Esophagus mucosa (tissue), 1 donor: ENCODE data around the gene TMEM123. TPM values are rescaled to one million over a fixed set of nuclear protein-coding genes. Genes with fewer than 3 reads are reported as not detected.

Source experiments
- ATAC-seq: fragments of 200-7000 bp; cut with Tn5 transposase; one replicate; pipeline ENCODE4 v1.9.1; 2020
- total RNA-seq: library from RNA; stranded (reverse); gene quantifications from one replicate; pipeline ENCODE4 v1.2.4, GENCODE V29; 2023
- donor health status: DM: yes; HTN: yes; CAD: no.

Gene TMEM123
- total RNA-seq = 131 TPM

- ATAC-seq = peak; percentile 66
Observed at GRCh38 chr11:102452461-102453301, at the start of gene TMEM123. Gene TMEM123 (minus strand): TSS chr11:102452765. CDS start chr11:102452623, 142 bp downstream.

DNA sequence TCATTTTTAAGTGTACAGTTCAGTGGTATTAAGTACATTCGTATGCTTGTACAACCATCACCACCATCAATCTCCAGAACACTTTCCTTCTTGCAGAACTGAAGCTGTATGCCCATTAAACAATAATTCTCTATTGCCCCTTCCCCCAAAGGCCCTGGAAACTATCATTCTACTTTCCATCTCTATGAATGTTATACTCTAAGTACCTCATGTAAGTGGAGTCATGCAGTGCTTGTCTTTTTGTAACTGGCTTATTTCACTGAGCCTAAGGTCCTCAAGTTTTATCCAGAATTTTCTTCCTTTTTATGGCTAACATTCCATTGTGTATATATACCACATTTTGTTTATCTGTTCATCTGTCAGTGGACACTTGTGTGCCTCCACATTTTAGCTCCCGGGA lies 48.3 kb upstream of the TMEM123 start:
- ATAC-seq = no peak

DNA sequence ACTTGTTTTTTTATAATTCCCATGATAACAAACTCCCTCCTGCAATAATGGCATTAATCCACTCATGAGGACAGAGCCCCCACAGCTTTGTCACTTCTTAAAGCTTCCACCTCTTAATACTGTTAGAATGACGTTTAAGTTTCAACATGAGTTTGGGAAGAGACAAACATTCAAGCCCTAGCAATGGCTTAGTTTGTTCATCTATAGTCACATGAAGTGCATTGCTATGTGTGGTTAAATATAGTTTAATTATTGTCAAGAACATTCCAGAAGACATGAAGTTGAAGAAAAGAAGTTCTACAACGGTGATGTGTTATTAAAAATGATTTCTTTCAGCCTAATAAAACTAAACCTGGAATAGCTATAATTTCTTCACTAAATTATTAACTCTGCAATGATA lies 47.4 kb upstream of the TMEM123 start:
- ATAC-seq = no peak

DNA sequence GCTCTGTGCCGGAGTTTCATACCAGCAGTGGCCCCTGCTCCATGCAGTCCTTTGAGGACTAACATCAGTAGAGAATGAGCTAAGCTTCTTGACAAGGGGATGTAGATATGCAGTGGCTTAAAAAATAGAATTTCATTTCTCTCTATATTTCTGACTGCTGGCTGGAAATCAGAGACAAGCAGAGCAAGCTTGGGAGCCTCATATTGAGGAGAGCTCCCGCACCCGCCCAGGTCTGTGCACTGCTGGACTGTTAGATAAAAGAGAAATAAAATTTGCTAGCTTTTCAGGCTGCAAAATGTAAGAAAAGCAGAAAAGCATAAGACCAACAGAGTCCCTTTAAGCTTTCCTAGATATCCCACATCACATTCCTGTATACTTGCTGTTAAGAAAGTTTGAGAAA lies 46.6 kb upstream of the TMEM123 start:
- ATAC-seq = no peak

GRCh38 chr11:102497061-102497460 lies 44.5 kb upstream of the TMEM123 start:
- ATAC-seq = no peak

DNA sequence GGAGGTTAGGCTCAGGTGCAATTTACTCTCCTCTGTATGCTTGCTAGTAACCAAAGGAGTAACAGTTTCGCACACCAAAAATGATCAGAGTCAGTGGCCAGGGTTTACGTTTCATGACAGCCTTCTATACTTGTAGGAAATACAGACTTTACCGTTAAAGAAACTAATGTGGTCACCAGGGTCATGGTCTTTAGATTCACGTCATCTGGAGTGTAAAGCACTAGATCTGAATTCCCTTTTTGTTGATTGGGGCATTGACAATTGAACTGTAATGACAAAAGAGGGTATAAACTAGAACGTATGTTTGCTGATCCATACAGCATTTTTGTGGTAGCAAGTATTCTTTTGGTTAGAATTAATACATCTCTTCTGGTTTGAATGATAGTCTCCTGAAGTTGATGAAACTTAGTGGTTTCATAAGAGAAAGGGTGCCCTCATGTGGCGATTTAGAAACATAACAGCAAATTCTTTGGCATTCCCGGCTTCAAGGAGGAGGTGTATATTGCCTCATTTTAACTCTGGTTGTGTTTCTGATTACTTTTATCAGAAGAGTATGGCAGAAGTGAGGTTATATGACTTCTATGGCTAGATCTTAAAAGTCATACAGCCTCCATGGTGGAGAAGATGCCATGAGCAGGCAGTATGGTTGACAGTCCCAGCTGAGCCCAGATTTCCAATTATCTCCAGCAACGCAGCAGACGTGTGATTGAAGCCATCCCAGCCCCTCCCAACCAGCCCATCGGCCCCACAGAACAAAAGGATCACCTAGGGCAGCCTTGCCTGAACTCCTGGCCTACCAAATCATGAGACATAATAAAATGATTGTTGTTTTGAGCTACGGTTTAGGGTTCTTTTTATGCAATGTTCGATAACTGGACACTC lies 42.8 kb upstream of the TMEM123 start:
- ATAC-seq = peak; percentile 78

DNA sequence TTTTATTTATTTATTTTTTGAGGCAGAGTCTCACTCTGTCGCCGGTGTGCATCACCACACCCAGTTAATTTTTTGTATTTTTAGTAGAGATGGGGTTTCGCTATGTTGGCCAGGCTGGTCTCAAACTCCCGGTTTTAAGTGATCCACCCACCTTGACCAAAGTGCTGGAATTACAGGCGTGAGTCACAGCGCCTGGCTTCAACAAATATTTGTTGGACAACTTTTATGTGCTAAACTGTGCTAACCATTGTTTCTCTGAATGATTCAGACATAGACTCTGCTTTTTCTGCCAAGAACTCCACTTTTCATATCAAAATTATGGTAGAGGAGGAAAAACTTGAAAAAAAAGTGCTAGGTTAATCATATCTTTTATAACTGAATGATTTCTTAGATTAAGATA lies 41.7 kb upstream of the TMEM123 start:
- ATAC-seq = peak; percentile 44

DNA sequence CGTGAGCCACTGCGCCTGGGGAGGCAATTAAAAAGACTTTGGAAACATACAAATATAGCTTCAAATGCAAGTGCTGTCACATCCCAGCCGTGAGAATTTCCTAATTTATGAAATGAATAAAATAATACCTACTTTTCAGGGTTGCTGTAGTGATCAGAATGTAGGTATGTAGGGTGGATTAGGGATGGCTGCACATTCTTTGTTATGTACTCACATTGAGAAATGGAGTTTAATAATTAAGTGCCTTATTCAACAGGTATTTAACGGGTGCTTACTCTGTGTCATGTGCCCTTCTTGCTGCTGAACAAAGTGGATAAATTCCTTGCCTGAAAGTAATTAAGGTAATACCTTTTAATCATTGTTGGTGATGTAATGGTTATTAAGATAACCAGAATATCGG lies 41.0 kb upstream of the TMEM123 start:
- ATAC-seq = peak; percentile 91

GRCh38 chr11:102491969-102492368 lies 39.4 kb upstream of the TMEM123 start:
- ATAC-seq = no peak

- ATAC-seq = no peak
Observed at GRCh38 chr11:102489186-102490145, 36.9 kb upstream of the TMEM123 start.

GRCh38 chr11:102488208-102488607 lies 35.6 kb upstream of the TMEM123 start:
- no peak for ATAC-seq

DNA sequence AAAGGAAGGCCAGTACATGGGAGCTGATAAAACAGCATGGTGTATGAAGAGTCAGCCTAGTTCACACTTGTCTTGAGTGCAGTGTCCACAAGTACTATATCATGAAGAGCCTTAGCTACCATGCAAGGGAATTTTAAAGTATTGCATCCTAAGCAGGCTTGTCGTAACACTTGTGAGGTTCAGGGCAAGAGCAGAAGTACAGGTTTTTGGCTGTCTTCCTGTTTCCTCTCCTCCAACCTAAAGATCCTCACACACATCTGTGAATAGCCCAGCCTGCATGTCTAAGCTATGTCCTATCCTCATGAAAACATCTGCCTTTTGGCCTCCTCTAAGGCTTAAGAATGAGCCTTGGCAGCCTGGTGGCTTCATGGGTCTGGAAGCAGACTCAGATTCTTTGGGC lies 34.6 kb upstream of the TMEM123 start:
- peak; percentile 18 for ATAC-seq

- no peak for ATAC-seq
Observed at GRCh38 chr11:102486584-102486983, 34.0 kb upstream of the TMEM123 start.

GRCh38 chr11:102485095-102485722 lies 32.6 kb upstream of the TMEM123 start:
- ATAC-seq = peak; percentile 56

DNA sequence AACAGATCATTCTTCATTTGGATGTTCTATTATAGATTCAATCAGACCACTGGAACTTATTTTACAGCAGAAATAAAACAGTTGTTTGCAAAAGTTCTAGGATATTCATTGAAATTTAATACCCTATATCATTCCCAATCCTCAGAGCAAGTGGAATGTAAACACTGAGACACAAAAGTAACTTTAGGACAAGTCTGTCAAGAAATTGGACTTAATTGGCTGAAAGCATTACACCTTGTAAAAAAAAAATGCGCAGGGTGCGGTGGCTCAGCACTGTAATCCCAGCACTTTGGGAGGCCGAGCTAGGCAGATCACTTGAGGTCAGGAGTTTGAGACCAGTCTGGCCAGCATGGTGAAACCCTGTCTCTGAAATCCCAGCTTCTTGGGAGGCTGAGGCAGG lies 29.9 kb upstream of the TMEM123 start:
- no peak for ATAC-seq

GRCh38 chr11:102479733-102480132 lies 27.2 kb upstream of the TMEM123 start:
- no peak for ATAC-seq

DNA sequence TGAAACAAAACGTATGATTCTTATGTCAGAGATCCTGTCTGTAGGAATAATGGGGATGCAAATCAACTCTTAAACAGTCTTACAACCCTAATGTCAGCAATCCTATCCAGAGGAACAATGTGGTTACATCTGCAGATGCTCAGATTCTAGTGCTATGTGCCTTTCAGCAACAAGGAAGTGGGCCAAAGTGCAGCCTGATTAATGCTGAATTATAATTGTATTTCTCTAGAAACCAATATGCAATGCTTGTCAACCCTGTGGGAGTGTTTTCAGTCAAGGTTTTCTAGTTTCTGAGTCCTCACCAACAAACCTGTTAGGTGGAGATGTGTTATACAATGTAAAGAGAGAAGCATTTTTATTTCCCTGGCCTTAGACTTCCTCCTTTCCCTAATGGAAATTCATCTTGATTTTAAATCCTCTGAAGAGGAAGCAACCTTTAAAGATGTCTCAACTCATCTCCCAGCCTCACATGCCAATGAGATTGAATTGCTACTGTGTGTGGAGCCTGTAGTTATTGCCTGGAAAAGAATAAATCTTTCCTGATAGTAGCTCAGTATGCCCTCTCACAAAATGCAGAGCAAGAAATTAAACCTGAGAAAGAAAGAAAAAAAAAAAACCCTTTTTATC lies 26.2 kb upstream of the TMEM123 start:
- ATAC-seq = peak; percentile 29

- ATAC-seq = peak; percentile 95
Observed at GRCh38 chr11:102476812-102477211, 24.2 kb upstream of the TMEM123 start.

DNA sequence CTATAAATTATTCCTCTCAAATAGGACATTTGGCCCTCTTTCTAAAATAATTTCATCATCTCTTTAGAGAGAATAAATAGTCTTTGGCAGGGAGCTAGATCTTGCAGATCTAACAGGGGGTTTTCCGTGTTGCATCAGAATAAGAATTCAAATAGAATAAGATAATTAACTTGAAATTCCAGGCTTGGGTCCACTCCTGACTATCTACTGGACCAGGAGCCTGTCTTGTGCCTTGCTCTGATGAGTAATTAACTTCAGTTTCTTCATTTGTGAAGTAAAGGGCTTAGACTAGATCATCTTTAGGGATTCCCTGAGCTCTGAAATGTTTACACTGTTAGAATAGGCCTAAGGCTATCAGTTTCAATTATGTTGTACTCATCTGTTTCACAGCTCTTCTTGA lies 23.5 kb upstream of the TMEM123 start:
- peak; percentile 35 for ATAC-seq

- peak; percentile 71 for ATAC-seq
Observed at GRCh38 chr11:102473543-102473942, 21.0 kb upstream of the TMEM123 start.

- ATAC-seq = no peak
Observed at GRCh38 chr11:102472127-102472526, 19.6 kb upstream of the TMEM123 start.
